GM18505 (cell line): ENCODE results near the gene PRDM12.

Experiments used
- ATAC-seq: cut with Tn5 transposase; IDR thresholded peaks from one replicate; pipeline ENCODE4 v1.9.1; 2021; ENCODE audit not compliant: unreplicated experiment
- POLR2A ChIP-seq: IDR thresholded peaks from 4 replicates; pipeline ENCODE4 v1.6.1; 2011; ENCODE audit warnings: borderline replicate concordance; ENCODE audit not compliant: insufficient read depth, insufficient read length; ENCODE audit errors: extremely low read depth

Gene PRDM12

DNA sequence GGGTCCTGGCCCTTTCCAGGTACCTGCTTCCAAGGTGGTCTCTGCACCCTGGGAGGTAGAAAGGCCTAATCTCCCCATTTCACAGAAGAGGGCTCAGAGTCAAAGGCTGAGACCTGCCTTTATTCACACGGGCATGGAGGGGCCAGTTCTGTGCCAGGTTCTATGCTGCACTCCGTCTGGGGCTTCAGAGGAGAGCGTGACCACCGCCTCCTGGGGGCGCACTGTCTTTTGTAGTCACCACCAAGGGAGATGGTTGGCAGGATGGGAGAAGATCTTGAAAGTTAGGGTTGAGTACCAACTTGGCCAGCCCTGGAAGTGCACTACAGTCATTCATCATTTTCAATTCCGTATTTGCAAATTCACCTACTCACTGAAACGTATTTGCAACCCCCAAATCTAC is 23.7 kb upstream of the PRDM12 start:
- TF ChIP-seq POLR2A = no peak
- no peak for ATAC-seq

DNA sequence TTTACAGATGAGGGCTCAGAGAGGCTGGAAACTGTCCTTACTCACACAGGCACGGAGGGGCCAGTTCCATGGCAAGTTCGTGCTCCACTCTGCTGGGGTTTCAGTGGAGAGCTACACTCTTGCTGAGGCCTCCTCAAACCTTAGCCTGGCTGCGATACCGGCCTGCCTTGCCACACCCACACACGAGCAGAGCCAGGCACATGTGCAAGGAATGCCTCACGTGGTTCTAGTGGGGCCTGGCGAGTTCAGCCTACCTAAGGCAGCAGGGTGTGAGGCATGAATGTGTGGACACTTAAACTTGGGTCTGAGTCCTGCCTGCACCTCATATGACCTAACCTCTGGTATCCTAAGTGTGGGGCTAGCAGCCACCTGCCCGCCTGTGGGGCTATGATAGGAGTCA is 21.5 kb upstream of the PRDM12 start:
- no peak for TF ChIP-seq POLR2A
- no peak for ATAC-seq

DNA sequence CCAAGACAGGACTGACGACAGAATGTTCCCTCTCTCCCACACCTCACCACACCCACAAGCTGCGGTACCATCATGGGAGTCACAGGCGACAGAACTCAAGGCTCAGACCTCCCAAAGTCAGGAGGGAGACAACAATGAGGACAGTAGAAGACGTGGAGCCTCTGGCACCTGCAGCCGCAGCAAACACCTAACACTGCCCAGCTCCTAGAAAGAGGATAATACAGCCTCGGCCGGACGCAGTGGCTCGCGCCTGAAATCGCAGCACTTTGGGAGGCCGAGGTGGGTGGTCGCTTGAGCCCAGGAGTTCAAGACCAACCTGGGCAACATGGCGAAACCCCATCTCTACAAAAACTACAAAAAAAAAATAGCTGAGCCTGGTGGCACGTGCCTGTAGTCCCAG is 13.2 kb upstream of the PRDM12 start:
- TF ChIP-seq POLR2A = no peak

GRCh38 chr9:130651752-130652151 is 12.6 kb upstream of the PRDM12 start:
- ATAC-seq = no peak
- no peak for TF ChIP-seq POLR2A

More for the DNA sequence above, 13.2 kb upstream of the PRDM12 start:
- no peak for ATAC-seq

- no peak for ATAC-seq
- no peak for TF ChIP-seq POLR2A
Observed at GRCh38 chr9:130654879-130655278, 9.5 kb upstream of the PRDM12 start.

GRCh38 chr9:130658893-130659698 is 5.3 kb upstream of the PRDM12 start:
- TF ChIP-seq POLR2A = no peak
- ATAC-seq = no peak

DNA sequence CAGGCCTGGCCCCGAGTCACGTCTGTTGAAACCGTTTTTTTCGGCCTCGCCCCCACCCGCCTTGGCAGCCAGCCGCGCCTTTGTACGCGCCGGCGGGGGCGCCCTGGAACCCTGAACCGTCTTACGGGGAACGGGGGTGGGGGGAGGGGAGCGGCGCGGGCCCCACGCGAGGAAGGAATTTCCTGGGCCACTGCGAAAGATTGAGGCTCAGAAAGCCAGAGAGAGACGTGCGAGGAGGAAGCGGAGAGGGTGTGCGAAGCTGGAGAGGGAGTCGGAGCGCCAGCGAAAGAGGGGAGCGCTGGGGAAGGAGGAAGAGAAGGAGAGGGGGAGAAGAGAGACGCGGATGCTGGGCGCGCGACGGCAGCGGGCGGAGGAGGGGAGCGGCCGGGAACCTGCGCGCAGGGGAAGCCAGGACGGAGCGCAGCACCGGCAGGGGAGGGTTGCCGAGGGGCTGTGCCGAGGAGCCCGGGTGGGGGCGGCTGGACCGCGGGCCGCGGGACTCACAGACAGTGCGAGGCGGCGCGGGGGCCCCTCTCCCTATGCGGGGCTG is 4.6 kb upstream of the PRDM12 start:
- no peak for ATAC-seq
- no peak for TF ChIP-seq POLR2A

DNA sequence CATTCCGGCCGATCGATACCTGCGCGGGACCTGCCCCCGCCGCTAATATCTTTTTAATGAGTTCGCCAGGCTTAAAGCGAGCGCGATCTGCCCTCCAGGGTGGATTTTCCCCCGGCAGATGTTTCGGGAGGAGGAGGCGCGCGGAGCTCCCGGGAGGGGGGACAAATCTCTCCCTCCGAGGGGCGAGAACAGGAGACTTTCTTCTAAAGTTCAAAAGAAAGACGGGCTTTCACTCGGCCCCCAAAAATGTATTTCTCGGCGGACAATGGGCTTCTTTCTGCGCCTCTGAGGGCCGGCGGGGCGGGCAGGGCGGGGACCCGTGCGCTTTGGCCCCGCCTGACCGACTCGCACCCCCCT is 4.1 kb upstream of the PRDM12 start:
- ATAC-seq = no peak
- no peak for TF ChIP-seq POLR2A

- no peak for TF ChIP-seq POLR2A
- ATAC-seq = no peak
Observed at GRCh38 chr9:130660683-130661450, 3.5 kb upstream of the PRDM12 start.

DNA sequence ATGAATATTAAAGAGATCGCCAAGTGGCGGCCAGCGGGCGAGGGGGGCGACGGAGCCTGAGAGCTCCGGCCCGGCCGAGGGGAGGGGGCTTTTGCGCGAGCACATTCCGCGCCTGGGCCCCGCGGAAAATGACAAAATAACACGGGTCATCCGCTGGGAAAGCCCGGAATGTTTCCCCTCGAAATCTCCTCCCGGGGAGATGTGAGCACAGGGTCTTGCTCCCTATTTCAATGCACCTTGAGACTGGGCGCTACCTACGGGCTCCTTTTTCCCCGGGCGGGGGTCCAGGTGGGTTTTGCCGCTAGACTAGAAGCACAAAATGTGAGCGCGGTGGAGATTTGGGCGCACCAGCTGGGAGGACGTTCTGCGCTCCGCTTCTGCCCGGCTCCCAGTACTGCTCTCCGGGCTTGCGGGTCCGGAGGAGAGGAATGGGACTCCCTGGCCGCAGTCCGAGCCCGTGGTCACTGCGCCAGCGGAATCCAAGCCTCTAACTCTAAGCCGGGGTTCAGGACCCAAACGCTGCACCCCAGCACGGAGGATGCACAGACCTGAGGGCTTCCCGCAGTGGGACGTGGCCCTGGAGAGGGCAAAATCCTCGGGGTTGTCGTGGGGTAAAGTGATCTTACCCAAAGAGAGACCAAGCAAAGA is 2.8 kb upstream of the PRDM12 start:
- no peak for ATAC-seq
- no peak for TF ChIP-seq POLR2A

DNA sequence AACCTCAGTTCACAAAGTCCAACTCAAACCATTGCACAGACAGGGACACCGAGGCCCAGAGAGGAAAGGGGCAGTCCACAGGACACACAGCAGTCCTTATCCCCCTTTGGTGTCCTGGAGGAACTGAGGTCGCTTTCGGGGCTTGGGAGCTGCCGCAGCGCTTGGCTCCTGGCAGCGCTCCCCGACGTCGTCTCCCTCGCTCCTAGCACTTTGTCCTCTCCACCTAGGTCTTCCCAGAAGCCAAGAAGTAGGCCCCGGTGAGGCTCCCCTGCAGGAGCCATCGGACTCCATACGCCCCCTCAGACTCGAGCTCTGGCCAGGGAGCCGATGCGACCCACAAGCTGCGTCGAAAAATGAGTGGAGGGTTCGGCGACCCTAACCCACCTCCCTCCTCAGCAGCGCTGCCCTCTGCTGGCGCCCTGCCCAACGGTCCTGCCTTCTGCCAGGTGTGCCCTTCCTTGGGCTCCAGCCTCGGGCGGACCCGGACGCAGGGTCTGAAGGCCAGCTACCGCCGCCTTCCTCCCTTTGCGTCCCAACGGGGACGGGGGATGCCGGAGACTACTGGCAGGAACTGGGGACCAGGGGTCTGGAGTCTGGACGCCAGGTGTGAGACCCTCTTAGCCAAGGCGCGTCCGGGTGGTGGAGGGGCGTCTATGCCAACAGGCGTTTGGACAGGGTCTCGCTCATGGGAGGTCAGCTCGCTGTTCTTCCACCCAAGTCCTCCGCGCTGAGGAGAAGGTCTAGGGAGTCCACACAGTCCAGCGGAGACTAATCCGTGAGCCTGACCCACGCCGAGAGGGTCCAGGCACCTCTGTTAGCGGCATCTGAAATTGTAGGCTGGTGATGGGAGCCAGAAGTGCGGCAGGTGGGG is 2.1 kb upstream of the PRDM12 start:
- no peak for TF ChIP-seq POLR2A
- no peak for ATAC-seq

- no peak for TF ChIP-seq POLR2A
- ATAC-seq = no peak
Observed at GRCh38 chr9:130662970-130663257, 1.5 kb upstream of the PRDM12 start.
